NCI-H1048 (cell line): ENCODE measurements around the gene ICAM3.

ENCODE experiments used
- DNase-seq: peaks from one replicate; lab custom pipeline; 2025; lab: John Stamatoyannopoulos, UW

Gene ICAM3

GRCh38 chr19:10291554-10292205, 47.7 kb downstream of the ICAM3 start:
- no peak for DNase-seq

GRCh38 chr19:10290876-10291553, 48.4 kb downstream of the ICAM3 start:
- no peak for DNase-seq

GRCh38 chr19:10290357-10290875, 49.0 kb downstream of the ICAM3 start:
- DNase-seq = no peak

GRCh38 chr19:10289836-10290356, 49.5 kb downstream of the ICAM3 start, which contains the start of gene ICAM5:
Gene ICAM5, plus strand, starts transcription at chr19:10289952. Its CDS starts 92 bp downstream, at chr19:10290044.
- no peak for DNase-seq

GRCh38 chr19:10289167-10289835, 50.1 kb downstream of the ICAM3 start:
- DNase-seq = peak; percentile 71

- DNase-seq = peak; percentile 51
Measured at GRCh38 chr19:10288662-10289166, 50.7 kb downstream of the ICAM3 start.

GRCh38 chr19:10286803-10287737, 52.4 kb downstream of the ICAM3 start, which contains the start of gene ICAM4:
Gene ICAM4, plus strand, starts transcription at chr19:10286955. Its CDS starts 58 bp downstream, at chr19:10287013.
- no peak for DNase-seq

GRCh38 chr19:10285393-10285792, 54.0 kb downstream of the ICAM3 start:
- DNase-seq = no peak

GRCh38 chr19:10284960-10285278, 54.5 kb downstream of the ICAM3 start:
- no peak for DNase-seq

- no peak for DNase-seq
Measured at GRCh38 chr19:10284065-10284959, 55.1 kb downstream of the ICAM3 start.
